ENCODE results near the gene MANSC1.

DNA sequence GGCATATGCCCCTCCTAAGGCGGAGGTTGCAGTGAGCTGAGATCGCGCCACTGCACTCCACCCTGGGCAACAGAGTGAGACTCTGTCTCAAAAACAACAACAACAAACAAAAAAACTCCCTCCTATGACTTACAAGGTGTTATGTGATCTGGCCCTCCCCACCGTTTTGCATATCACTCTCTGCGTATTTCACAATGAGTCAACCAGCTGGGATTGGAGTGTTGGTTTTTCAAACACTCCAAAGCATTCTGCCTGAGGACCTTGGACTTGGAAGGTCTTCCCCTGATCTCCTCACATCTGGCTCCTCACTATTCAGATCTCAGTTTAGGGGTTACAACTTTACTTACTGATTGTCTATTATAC lies 14.0 kb downstream of the MANSC1 start:
- TF ChIP-seq POLR2AphosphoS5 (IDR thresholded peaks at IDR 0.05; ENCODE audit: low read depth, low read length), result no peak
- TF ChIP-seq POLR2A (IDR thresholded peaks at IDR 0.05; ENCODE audit: low read depth, low read length), result no peak
- no peak for TF ChIP-seq TAF1 (IDR thresholded peaks at IDR 0.05; ENCODE audit: borderline replicate concordance, low read depth, low read length)

Measured in GM12892 (cell line).